ENCODE measurements around the gene RPL18A. TPM values are rescaled to one million over a fixed set of nuclear protein-coding genes. Genes with fewer than 3 reads are reported as not detected.

Gene RPL18A
- total and polyA plus RNA-seq, 2 of the 13 experiments (the other 11 are each of a cell fraction or from before 2014, with no cell fraction given), result 1,471 to 2,004 TPM

GRCh38 chr19:17893766-17894165, 34.1 kb downstream of the RPL18A start:
- TF ChIP-seq ZNF329 (CRISPR knock-in tag; IDR thresholded peaks at IDR 0.05; ENCODE audit: low read depth) (no peak), SAP130 (CRISPR knock-in tag; IDR thresholded peaks at IDR 0.05; ENCODE audit: low read depth) (no peak)
- in situ Hi-C loops (cut with HindIII; ENCODE audit: extremely low pct_ligation_motif_present, low pct_unique_long_range_greater_than_20kb), result no loop called here
- Histone ChIP-seq H3K79me2 (ENCODE audit: insufficient read depth, low read length) (no peaks in the 10 kb centered on the region), H3K9ac (ENCODE audit: insufficient read depth, low read depth, low read length) (no peak overlapping the region), H3K36me3 (replicated peaks in 1 of 2; ENCODE audit: control insufficient read depth in 1 of 2, insufficient read depth in 2 of 2, low read length in 2 of 2) (no peaks in the 10 kb centered on the region), H2AFZ (ENCODE audit: low read length) (no peak overlapping the region), H3K4me3 (replicated peaks in 1 of 3; ENCODE audit: insufficient read depth in 1 of 3, low read depth in 2 of 3, low read length in 3 of 3) (no peak overlapping the region), H3K4me2 (ENCODE audit: low read depth, low read length) (no peak overlapping the region), H3K4me1 (ENCODE audit: insufficient read depth, low read length) (no peaks in the 10 kb centered on the region), H3K9me3 (ENCODE audit: low read length) (no peaks in the 10 kb centered on the region), H4K20me1 (ENCODE audit: insufficient read depth, low read length) (no peaks in the 10 kb centered on the region), H3K27me3 (ENCODE audit: control insufficient read depth in 1 of 2, insufficient read depth in 2 of 2, low read length in 2 of 2) (peaks cover 0 to 3% of the 10 kb centered on the region in 2 experiments; a peak in 3 of 5 replicates), H3K27ac (ENCODE audit: extremely low read length, insufficient read depth, low read length) (no peak overlapping the region)
- 14% methylated on average over 8 of the region's 9 CpGs for WGBS (ENCODE audit: low lambda C conversion rate)
- ATAC-seq, result no peak
- ChIA-PET POLR2A (interaction anchor here (0.7 kb wide), 1 partner anchor 218 kb away, joined by 4 read pairs; no protein-coding TSS in a partner anchor), CTCF (ENCODE audit: low intra/inter-chr PET ratio, low total read pairs) (no interaction called here)
- intact Hi-C loops (cut with micrococcal nuclease; ENCODE audit: unreplicated experiment), result no loop called here
- no TSS peak for BruUV-seq (replicated peaks)
- FAIRE-seq, result no peak
- DNase-seq (ENCODE audit: low spot score), result no peak

- ChIA-PET CTCF (ENCODE audit: low intra/inter-chr PET ratio, low total read pairs) (no interaction called here), POLR2A (no interaction called here)
- 5% methylated on average over 6 of the region's 6 CpGs for WGBS (ENCODE audit: low lambda C conversion rate)
- TF ChIP-seq ZBTB38 (CRISPR knock-in tag; IDR thresholded peaks at IDR 0.05), result no peak
- no peak for TF ChIP-seq ZNF260 (CRISPR knock-in tag; IDR thresholded peaks at IDR 0.05; ENCODE audit: borderline replicate concordance, low read depth)
- TF ChIP-seq GATAD2A (CRISPR knock-in tag; IDR thresholded peaks at IDR 0.05), result no peak
- no peak for TF ChIP-seq ZNF800 (CRISPR knock-in tag; IDR thresholded peaks at IDR 0.05)
- TF ChIP-seq CSRNP2 (CRISPR knock-in tag; conservative IDR thresholded peaks at IDR 0.05; ENCODE audit: low read depth), result no peak
- TF ChIP-seq HMGXB3 (CRISPR knock-in tag; IDR thresholded peaks at IDR 0.05; ENCODE audit: borderline replicate concordance), result no peak
Observed at GRCh38 chr19:17902701-17903100, 43.0 kb downstream of the RPL18A start.

More at GRCh38 chr19:17902701-17903100, 43.0 kb downstream of the RPL18A start:
- no peak overlapping the region for H3K9ac ChIP-seq (ENCODE audit: insufficient read depth, low read depth, low read length)
- no peaks in the 10 kb centered on the region for H4K20me1 ChIP-seq (ENCODE audit: insufficient read depth, low read length)
- H3K79me2 ChIP-seq (ENCODE audit: insufficient read depth, low read length), result no peaks in the 10 kb centered on the region
- no peak overlapping the region for H3K4me2 ChIP-seq (ENCODE audit: low read depth, low read length)
- no peaks in the 10 kb centered on the region; a peak in 1 of 5 replicates for H3K27me3 ChIP-seq (ENCODE audit: control insufficient read depth in 1 of 2, insufficient read depth in 2 of 2, low read length in 2 of 2)
- DNase-seq (ENCODE audit: low spot score), result no peak
- no peaks in the 10 kb centered on the region for H3K4me1 ChIP-seq (ENCODE audit: insufficient read depth, low read length)
- no peak overlapping the region for H3K4me3 ChIP-seq (replicated peaks in 1 of 3; ENCODE audit: insufficient read depth in 1 of 3, low read depth in 2 of 3, low read length in 3 of 3)
- peaks cover 2% of the 10 kb centered on the region; the same call in 1 of the 2 replicates for H3K9me3 ChIP-seq (ENCODE audit: low read length)
- in situ Hi-C loops (cut with HindIII; ENCODE audit: extremely low pct_ligation_motif_present, low pct_unique_long_range_greater_than_20kb), result no loop called here
- no peak for FAIRE-seq
- H3K36me3 ChIP-seq (replicated peaks in 1 of 2; ENCODE audit: control insufficient read depth in 1 of 2, insufficient read depth in 2 of 2, low read length in 2 of 2), result no peaks in the 10 kb centered on the region
- H2AFZ ChIP-seq (ENCODE audit: low read length), result no peak overlapping the region
- ATAC-seq, result no peak
- no peak overlapping the region for H3K27ac ChIP-seq (ENCODE audit: extremely low read length, insufficient read depth, low read length)
- intact Hi-C loops (cut with micrococcal nuclease; ENCODE audit: unreplicated experiment), result no loop called here
- no TSS peak for BruUV-seq (replicated peaks)

All from HepG2 (cell line).